Adrenal gland (tissue), 5 donors: ENCODE measurements around the gene SDK1.

Experiments
- POLR2A ChIP-seq, 2 donors: fragments of 450-650 bp; IDR thresholded peaks; one replicate each; pipeline ENCODE4 v1.6.1; 2017; ENCODE audit warnings: antibody characterized with exemption in 2 of 2, mild to moderate bottlenecking in 2 of 2, moderate library complexity in 1 of 2
- TF ChIP-seq, protein P1 (sequence below), 6 experiments: fragments of 450-650 bp in 4 of 6; fragments of 200-600 bp in 2 of 6; sonication (generic) in 1 of 6; IDR thresholded peaks; 1 replicate in 5 of 6; 2 replicates in 1 of 6; pipeline versions ENCODE4 v1.5.1 to v1.8.0; 2016 to 2021; ENCODE audit warnings: antibody characterized with exemption in 6 of 6, mild to moderate bottlenecking in 2 of 6, moderate library complexity in 1 of 6
- donor health status: DM: no; HTN: no; CAD: no.

DNA sequence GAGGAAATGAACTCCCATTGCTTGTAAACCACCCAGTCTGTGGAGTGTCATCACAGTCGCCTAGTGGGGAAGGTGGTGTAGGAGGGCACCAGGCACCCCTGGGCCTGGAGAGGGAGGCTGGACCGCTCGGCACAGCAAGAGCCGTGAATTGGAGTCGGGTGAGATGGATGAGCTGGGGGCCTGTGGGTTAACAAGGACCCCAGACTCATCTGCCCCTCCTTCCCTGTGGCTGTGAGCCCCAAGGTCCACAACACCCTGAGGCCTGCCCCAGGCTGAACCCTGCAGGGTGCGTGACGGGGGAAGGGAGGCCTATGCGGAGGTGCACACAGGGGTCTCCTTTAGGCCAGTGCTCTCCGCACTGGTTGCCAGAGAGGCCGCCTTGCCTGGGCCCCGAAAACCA lies 799.6 kb downstream of the SDK1 start:
- TF ChIP-seq, protein P1, sequence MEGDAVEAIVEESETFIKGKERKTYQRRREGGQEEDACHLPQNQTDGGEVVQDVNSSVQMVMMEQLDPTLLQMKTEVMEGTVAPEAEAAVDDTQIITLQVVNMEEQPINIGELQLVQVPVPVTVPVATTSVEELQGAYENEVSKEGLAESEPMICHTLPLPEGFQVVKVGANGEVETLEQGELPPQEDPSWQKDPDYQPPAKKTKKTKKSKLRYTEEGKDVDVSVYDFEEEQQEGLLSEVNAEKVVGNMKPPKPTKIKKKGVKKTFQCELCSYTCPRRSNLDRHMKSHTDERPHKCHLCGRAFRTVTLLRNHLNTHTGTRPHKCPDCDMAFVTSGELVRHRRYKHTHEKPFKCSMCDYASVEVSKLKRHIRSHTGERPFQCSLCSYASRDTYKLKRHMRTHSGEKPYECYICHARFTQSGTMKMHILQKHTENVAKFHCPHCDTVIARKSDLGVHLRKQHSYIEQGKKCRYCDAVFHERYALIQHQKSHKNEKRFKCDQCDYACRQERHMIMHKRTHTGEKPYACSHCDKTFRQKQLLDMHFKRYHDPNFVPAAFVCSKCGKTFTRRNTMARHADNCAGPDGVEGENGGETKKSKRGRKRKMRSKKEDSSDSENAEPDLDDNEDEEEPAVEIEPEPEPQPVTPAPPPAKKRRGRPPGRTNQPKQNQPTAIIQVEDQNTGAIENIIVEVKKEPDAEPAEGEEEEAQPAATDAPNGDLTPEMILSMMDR (IDR thresholded peaks at IDR 0.05) = no peak
- no peak for TF ChIP-seq POLR2A (IDR thresholded peaks at IDR 0.05)
